HepG2 (cell line): ENCODE data around the gene DUSP21.

ENCODE experiments used
- CBX2 ChIP-seq, 2 experiments: fragments of 200-600 bp in 1 of 2; sonication (generic); formaldehyde crosslinking in 1 of 2; IDR thresholded peaks; 2 replicates each; pipeline versions ENCODE4 v1.7.0 to v1.8.1; 2018 to 2022; ENCODE audit warnings: low read depth in 2 of 2, low read length in 1 of 2, mild to moderate bottlenecking in 1 of 2, missing genetic modification reagents in 1 of 2
- CTCF ChIP-seq: sonication (generic); formaldehyde crosslinking; IDR thresholded peaks from 2 replicates; pipeline ENCODE4 v1.5.0; 2020; ENCODE audit warnings: mild to moderate bottlenecking, missing genetic modification reagents, moderate library complexity
- MYC ChIP-seq: sonication (generic); formaldehyde crosslinking; IDR thresholded peaks from 2 replicates; pipeline ENCODE4 v1.9.0; 2021; ENCODE audit warnings: missing genetic modification reagents, borderline replicate concordance
- POLR2AphosphoS5 ChIP-seq: IDR thresholded peaks from 2 replicates; pipeline ENCODE4 v1.6.1; 2012; ENCODE audit warnings: low read depth, low read length
- ZNF597 ChIP-seq: sonication (generic); formaldehyde crosslinking; IDR thresholded peaks from 2 replicates; pipeline ENCODE4 v1.5.0; 2020; ENCODE audit warnings: missing genetic modification reagents
- TF ChIP-seq, protein P1 (sequence below), 2 experiments: IDR thresholded peaks; 2 replicates each; pipeline ENCODE4 v1.6.1; 2011 to 2012; ENCODE audit warnings: low read length in 2 of 2, borderline replicate concordance in 1 of 2, low read depth in 1 of 2, mild to moderate bottlenecking in 1 of 2, moderate library complexity in 1 of 2

GRCh38 chrX:44884944-44885343, 41.1 kb downstream of the DUSP21 start:
- TF ChIP-seq CBX2 (IDR thresholded peaks at IDR 0.05; ENCODE audit: low read depth, low read length): no peak
- TF ChIP-seq CBX2 (CRISPR knock-in tag; IDR thresholded peaks at IDR 0.05; ENCODE audit: low read depth): no peak
- no peak for TF ChIP-seq POLR2AphosphoS5
- TF ChIP-seq CTCF: no peak
- no peak for TF ChIP-seq MYC (CRISPR knock-in tag)
- TF ChIP-seq ZNF597: no peak
- TF ChIP-seq, protein P1, sequence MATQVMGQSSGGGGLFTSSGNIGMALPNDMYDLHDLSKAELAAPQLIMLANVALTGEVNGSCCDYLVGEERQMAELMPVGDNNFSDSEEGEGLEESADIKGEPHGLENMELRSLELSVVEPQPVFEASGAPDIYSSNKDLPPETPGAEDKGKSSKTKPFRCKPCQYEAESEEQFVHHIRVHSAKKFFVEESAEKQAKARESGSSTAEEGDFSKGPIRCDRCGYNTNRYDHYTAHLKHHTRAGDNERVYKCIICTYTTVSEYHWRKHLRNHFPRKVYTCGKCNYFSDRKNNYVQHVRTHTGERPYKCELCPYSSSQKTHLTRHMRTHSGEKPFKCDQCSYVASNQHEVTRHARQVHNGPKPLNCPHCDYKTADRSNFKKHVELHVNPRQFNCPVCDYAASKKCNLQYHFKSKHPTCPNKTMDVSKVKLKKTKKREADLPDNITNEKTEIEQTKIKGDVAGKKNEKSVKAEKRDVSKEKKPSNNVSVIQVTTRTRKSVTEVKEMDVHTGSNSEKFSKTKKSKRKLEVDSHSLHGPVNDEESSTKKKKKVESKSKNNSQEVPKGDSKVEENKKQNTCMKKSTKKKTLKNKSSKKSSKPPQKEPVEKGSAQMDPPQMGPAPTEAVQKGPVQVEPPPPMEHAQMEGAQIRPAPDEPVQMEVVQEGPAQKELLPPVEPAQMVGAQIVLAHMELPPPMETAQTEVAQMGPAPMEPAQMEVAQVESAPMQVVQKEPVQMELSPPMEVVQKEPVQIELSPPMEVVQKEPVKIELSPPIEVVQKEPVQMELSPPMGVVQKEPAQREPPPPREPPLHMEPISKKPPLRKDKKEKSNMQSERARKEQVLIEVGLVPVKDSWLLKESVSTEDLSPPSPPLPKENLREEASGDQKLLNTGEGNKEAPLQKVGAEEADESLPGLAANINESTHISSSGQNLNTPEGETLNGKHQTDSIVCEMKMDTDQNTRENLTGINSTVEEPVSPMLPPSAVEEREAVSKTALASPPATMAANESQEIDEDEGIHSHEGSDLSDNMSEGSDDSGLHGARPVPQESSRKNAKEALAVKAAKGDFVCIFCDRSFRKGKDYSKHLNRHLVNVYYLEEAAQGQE (IDR thresholded peaks at IDR 0.05; ENCODE audit: borderline replicate concordance in 1 of 2, low read depth in 1 of 2, low read length in 2 of 2): no peak
